Activated CD8-positive, alpha-beta memory T cell treated with anti-CD3 and anti-CD28 coated beads, Interleukin-2, amount 50 U/mL, for 1 hour (primary cell): ENCODE measurements around the gene CHRDL2.

Experiments
- DNase-seq: peaks from one replicate; pipeline ENCODE4 v3.0.0-alpha.2; 2020; ENCODE audit errors: extremely low read depth

The CHRDL2 gene

DNA sequence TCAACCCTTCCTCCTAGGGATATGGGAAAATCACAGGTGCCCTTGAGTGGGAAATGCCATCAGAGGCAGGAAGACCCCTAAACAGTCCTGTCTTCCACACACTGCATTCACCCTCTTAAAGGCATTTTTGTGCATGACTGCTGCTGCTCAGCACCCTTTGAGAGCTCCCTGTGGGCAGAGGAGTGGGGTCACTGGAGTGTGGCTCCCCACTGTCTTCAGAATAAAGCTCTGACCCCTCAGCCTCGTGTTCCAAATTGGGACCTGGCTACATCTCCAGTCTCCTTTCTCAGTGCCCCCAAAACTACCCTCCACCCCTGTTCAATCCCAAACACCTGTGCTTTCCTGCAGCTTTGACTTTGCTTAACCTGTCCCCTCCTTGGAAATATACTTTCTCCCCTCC, 46.6 kb downstream of the CHRDL2 start:
- DNase-seq, result no peak

DNA sequence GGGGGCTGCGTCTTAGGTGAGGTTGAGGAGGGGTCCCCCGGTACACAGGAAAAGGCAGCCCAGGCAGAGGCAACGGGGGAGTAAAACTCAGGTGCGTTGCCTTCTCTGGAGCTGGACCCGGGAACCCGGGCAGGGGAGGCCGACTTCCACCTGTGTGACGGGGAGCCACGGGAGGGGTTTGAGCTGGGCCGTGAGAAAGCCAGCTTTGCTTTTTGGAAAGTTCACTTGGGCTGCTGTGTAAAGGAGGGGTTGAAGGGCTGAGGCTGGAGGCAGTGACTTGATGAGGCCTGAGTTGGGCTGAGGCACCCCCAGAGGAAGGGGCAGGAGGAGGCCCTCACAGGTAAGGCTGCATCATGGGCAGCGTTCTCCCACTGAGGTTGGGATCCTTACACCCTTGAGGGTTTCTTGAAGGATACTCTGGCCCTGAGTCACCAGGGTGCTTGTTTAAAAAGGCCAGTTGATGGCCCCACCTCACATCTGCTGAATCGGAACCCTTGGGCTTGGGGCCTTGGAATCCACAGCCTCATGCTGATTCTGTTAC, 47.2 kb downstream of the CHRDL2 start:
- DNase-seq, result no peak

DNA sequence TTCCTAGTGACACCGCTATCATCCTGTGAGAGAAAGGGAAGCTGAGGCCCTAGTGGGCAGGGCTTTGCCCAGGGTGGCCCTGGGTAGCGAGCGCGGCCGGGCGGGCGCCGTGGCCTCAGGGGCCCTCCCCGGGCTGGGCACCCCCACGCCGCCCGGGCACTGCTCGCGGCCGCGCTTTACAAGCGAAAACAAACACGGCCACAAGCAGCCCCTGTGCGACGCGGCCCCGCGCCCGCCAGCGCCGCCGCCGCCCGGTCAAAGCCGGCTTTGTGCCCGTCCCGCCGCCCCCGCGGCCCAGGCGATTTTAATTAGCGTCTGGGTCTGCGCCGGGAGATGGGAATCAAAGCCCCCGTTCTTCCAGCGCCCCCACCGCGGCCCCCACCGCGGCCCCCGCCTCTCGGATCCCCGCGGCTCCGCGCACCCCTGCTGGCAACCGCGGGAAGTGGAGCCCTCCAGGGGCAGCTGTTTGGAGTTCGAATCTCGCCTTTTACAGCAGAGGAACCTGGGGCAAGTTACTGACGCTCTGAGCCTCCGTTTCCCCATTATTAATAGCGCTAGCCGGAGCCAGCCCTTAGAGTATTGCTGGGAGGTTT, 47.9 kb downstream of the CHRDL2 start:
- no peak for DNase-seq

DNA sequence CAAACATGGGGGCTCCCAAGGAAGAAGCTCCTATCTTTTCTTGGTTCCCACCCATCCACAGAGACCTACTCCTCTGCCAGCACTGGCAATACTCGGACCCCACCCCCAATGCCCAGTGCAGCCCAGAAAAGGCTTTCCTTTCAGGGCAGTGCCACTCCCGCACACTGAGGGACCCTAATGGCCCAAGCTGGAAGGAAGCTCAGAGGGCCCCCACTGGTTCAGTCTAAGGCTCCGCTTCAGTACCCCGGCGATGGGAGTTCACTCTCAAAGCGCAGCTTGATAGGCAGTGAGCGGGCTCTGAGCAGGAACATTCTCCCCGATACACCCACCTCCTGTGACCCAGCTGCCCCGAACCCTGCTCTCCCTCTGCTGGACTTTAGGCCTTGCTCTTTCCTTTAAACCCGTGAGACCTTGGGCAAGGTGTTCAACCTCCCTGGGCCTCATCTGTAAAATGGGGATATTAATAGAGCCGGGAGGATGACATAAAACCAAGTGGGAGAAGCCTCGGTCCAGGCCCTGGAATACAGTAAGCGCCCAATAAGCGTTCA, 48.4 kb downstream of the CHRDL2 start:
- DNase-seq, result no peak

DNA sequence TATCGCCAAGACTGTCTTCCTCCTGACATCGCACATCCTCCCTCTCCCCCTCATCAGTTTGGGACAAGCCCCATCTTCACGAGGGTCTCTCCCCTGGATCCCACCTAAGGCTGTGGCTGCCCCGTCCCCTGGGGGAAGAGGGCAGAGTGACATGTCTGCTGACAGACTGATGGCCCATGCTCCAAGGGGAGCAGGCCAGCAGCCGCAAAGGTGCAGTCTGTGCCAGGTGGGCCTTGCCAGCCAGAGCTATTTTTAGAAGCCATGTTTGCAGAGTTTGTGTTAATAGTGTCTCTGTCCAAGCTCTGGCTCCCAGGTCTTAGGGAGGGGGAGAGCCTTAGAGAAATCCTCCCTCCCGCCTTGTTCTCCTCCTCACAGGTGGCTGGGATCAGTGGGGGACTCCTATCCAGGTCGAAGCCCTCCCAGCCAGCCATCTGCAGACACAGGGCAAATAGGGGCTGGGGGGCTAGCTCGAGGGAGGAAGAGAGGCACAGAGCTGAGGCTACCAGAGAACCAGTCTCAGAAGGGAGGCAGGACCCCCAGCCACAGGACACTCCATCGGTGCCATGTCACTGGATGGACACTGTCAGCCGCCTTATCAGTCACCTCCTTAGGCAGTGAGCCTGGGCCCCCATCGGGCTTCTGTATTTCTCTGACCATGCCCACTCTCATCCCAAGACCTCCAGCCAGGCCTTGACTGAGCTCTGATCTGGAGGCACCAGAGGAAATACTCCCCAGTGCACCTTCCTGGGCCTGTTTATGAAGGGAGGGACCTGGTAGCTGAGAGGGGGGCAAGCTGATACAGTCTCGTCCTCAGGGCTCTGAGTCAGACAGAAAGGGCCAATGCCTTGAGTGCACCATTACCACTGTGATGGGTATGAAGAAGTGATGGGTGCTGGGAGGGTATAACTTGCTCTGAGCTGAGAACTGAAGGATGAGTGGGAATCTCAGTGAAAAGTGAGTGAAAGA, 49.3 kb downstream of the CHRDL2 start:
- DNase-seq, result no peak

DNA sequence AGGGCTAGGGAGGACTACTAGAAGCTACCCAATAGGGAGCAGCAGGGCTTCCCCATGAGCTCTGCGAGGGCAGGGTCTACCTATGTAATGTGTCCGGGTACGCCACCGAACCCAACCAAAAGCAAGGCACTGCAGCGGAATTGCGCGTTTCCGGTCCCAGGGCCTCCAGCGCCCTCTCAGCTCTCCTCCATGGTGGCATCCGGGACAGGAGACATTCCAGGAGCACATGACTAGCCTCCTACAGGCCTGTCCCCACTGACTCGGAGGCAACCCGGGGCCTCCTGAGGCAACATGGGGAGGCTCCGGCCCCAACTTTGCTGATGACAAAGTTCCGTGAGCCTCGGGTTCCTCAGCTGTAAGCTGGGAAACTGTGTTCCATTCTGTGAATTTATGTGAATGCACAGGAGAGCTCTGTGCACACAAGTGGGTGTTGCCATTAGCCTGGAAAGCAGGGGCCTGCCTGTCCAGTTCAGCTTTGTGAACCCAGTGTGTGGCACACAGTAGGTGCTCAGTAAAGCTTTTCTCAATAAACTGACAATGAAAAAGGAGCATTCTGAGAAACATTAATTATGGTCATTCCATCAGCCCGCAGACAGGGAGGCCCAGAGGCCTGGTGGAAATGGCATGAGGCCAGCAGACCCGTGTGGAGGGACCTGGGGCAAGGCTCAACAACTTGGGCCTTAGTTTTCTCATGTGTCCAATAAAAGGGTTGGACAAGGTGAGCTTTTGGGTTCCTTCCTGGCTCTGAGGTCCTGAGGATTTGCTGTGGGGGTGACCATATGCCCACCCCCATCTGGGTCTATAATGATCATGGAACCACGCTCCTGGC, 50.3 kb downstream of the CHRDL2 start:
- no peak for DNase-seq

DNA sequence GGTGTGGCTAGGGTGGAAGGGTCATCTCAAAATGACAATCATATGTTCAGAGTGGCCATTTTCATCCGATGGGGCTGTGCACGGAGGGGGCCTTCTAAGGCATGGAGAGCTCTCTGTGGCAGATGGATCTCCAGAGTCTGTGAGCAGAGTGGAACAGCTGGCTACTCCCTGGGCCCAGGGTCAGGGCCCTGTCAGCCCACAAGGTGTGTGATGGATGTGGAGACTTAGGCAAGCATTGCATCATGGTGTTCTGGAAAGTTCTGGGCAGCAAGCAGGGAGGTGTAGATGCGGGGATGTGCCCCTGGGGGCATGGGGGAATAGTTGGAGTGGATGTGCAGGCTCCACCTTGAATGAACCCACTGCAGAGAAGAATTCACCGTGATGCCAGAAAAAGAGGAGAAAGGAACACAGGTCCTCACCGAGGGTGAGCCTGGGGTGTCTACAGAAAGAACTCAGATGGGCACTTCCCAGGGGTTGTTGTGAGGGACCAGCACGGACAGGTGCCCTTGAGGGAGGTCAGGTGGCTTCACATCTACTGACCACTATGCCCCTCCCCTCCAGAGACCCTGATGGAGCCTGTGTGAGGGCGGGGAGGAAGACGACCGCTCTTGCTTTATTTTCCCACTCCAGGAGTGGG, 51.1 kb downstream of the CHRDL2 start:
- DNase-seq, result no peak

DNA sequence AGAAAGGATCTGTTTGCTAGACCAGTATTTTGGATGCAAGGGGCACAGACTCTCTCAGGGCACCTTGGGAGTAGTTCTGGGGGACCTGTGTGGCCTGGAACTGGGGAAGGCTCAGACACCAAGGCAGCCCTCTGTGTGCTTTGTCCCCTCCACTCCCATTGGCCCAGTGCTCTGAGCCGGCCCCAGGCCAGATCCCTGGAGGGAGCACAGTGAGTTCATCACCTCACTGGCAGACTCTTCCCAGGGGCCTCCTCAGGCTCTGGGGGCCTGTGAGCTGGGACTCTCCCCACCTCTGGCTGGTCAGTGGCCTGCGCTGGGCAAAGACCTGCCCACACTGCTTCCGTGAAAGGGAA, 51.7 kb downstream of the CHRDL2 start:
- no peak for DNase-seq

DNA sequence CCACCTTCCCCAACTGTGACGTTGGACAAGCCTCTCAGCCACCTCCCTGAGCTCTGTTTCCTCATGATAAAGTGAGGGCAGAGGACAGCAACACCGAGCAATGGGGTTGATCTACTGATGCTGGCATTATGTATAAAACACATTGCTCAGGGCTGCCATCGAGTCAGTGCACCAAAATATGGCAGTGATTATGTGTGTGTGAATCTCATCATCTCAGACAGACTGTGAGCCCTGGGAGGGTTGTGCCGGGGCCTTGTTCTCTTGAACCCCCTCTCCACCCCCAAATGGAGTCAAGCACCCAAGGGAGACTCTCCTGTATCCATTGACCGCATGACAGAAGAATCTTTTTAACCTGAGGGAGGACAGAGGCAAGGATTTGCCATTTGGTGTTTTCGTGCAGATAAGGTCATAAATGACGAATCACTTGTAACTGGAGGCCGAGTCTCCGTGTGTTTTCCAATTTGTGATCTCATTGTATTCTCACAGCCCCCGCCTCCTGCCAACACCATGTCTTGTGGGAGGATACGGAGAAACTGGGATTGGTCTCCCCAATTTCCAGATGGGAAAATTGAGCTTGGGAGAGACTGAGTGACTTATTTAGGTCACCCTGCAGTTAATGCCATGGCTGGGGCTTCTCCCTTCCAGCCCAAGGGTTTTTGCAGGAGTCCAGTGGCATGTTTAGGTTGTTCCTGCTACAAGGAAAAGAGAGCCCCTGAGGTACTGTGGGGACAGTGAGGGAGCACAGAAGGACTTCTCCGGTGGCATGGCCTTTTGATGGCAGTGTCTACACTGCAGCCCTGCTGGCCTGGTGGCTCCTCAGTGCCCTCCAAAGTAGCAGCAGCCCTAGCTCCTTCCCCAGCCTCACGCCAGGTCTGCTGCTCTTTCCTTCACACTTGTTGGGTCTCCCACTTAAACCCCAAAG, 52.4 kb downstream of the CHRDL2 start:
- no peak for DNase-seq

DNA sequence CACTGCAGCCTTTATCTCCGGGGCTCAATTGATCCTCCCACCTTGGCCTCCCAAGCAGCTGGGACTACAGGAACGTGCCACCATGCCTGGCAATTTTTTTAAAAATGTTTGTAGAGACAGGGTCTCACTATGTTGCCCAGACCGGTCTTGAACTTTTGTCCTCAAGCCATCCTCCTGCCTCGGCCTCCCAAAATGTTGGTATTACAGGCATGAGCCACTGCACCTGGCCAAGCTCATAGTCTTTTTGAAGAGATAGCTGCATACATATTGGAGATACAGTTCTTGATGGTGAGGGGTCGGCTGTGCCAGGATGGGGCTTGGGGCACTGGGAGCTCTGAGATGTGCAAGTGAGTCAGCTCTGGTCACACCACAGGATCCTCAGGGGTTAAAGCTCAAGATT, 53.2 kb downstream of the CHRDL2 start:
- no peak for DNase-seq

DNA sequence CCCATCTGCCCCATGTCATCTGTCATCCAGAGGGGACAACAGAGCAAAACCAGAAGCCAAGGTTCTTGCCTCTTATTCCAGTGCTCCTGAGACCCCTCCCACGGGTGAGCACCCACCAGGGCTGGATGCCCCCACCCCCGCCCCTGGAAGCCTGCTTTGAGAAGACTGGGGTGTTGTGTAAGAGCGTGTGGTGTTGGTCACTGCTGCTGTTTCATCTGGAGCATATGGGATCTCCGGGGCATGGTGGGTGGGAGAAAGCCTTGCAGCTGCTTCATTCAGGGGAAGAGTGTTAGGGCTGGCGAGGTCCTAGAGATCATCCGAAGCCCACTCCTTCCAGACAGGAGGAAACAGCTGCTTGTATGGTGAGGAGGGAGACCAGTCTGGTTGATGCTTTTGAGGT, 54.1 kb downstream of the CHRDL2 start:
- DNase-seq, result no peak

DNA sequence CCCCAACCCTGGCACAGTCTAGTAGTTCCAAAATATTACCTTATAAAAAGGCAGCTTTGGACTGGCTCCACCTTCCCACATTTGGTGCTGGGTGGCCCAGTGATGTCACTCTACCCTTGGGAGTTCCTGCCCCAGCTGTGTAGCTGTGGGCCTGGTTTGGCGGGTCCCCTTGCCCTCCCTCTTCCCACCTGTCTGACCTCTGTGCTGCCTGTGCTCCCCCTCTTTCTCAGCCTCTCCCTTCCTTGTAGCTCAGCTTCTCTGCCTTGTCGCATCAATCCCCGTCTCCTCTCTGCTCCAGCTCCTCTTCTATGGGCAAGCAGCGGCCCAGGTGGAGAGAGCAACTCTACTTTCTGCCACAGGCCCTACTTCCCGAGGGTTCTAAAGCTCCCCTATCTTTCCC, 54.6 kb downstream of the CHRDL2 start:
- no peak for DNase-seq

DNA sequence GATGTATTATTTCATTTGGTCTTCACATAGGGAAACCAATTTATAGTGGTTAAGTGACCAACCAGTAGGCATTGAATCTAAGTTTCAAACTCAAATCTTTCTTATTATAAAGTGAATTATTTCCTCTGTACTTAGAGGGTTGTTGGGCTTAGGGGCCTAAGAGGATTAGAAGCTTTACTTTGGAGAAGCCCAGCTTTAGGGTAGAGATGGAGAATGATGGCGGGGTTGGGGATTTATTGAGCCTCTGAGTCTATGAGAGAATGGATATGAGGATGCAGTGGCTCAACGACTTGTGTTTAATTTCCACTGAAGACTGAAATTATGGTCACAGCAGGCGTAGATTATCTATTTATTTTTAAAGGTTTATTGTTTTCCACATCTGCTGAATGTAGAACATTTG, 55.5 kb downstream of the CHRDL2 start:
- no peak for DNase-seq

DNA sequence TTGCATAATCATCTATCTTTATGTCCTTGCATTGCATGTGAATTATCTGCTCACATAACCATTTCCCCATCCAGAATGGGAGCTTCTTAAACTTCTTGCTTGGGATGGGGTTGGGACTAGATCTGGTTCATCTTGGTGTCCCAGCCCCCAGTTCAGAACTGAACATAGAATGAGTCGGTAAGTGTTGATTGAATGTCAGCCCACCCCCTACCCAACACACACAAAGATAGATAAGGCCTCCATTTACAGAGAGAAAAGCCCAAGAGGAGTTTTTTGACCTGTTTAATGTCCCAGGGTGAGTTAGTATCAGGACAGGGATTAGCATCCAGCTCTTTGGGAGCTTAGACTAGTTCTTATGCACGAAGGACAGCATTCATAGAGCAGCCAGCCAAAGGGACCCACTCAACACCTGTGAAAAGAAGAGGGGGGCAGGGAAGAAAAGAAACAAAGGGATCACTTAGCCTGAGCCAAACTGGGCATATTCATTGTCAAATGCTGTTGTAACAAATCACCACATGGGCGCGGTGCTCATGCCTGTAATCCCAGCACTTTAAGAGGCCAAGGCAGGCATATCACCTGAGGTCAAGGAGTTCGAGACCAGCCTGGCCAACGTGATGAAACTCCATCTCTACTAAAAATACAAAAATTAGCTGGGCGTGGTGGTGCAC, 57.4 kb downstream of the CHRDL2 start:
- DNase-seq, result no peak

DNA sequence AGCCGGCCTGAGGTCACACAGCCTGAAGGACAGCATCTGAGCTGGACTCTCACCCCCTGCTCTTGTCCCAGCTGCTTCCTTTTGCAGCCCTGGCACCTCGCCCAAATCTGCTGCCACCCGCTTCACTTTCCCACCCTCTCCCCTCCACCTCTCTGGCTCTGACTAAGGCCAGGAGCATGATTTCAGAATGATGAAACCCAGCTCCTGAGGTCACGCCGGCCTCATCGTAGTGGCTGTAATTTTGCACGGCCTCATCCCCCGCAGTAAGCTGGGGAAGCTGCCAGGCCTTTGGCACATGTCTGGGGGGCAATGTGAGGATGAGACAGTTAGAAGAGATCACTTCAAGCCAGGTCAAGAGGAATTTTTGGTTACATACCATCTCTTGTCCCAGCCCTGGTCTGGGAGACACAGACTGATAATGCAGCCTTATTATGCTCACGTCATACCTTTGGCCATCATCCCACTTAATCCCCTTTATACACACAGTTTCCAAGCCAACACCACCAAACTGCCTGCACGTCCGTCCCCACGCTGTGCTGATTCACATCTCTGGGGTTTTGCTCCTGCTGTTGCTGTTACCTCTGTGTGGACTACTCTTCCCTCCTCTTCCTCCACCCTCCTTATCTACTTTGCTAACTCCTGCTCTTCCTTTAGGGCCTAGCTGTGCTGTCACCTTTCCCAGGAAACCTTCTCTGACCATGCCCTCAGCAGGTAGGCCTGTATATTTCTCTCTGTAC, 58.1 kb downstream of the CHRDL2 start:
- DNase-seq, result no peak

DNA sequence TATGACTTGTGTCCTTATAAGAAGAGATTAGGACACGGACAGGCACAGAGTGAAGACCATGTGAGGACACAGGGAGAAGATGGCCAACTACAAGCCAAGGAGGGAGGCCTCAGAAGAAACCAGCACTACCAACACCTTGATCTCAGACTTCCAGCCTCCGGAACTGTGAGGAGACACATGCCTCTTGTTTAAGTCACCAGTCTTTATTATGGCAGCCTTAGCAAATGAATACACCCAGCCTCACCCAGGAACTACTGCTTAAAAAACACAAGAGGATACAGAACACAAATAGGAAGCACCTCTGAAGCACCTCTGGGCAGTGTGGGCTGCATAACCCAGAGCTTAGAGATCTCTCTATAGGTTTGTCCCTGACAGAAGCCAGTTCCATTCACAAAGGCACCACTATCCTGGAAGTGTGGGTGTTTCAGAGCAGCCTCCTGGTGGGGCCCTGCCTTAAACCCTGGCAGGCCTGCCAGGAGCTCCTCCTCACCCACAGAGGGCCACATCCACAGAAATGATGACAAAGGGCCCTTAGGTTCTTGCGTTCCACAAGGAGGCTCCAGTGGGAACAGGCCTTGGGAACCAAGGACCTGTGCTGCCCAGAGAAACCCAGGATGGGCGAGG, 58.8 kb downstream of the CHRDL2 start:
- no peak for DNase-seq

DNA sequence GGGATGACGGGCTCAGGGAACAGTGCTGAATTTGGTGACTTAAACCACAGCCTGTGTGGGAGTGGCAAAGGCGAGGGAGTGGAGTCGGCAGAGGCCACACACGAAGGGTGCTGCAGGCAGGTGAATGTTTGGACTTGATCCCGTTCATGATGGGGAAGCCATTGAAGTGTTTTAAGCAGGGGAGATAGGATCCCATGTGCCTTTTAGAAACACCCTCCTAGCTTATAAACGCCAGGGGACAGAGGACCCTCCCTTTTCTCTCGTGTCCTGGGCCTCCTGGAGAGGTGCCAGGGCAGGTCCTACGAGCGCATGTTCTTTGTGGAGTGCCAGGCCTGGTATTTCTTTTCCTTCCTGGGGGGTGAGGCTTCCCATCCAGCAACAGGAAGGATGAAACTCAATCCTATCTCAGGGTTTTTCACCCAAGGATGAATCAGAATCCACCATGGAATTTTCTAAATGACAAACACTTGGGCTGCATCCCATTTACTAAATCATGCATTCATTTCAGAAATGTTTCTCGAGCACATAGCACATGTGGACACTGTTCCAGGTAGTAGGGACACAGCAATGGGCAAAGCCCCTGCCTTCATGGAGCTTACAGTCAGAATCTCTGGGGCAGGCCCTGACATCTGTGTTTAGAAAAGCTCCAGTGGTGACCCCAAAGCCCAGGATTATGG, 59.6 kb downstream of the CHRDL2 start:
- DNase-seq, result no peak

DNA sequence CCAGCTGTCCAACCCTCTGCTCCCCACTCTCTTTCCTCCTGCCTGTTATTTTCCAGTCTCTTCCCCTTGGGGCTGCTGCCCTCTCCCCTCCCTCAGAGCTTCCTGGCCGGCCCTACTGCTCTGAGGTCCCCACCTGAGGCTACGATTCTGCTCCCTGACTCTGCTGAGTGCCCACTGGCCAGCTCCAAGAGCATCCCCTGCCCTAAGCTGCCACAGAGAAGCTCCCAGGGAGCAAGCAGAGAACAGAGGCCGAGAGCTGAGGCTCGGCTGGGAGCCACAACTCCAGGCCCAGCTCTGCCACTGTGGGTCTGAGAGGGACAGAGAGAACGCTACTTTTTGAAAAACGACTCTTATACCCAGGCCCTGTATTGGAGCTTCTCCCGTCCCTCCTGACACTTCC, 61.1 kb downstream of the CHRDL2 start:
- DNase-seq, result no peak
